Mesenteric fat pad (tissue), 1 donor: ENCODE measurements around the gene SREBF2. TPM values are rescaled to one million over a fixed set of nuclear protein-coding genes. Genes with fewer than 3 reads are reported as not detected.

ENCODE experiments used
- DNase-seq: peaks from one replicate; pipeline ENCODE4 v3.0.0-alpha.2; 2020; ENCODE audit warnings: low spot score
- long read RNA-seq: library from polyadenylated mRNA; unstranded; transcript quantifications from one replicate; pipeline ENCODE4 v2.0.0, GENCODE V29; 2020
- total RNA-seq: library from RNA; stranded (reverse); fragmentation: NEBNext Ultra II Directional; extraction: Animal tissue kit (Norgen Biotek cat#: 25700); gene quantifications from one replicate; pipeline ENCODE4 v1.2.1, GENCODE V29; 2021
- donor health status: DM: yes; HTN: yes; CAD: no.

The SREBF2 gene
- 35.9 TPM for total RNA-seq
- long read RNA-seq, partial matches to known transcripts = 35 of 41 reads
- long read RNA-seq, other reads (novel, unspliced or antisense) = 6 of 41 reads

DNA sequence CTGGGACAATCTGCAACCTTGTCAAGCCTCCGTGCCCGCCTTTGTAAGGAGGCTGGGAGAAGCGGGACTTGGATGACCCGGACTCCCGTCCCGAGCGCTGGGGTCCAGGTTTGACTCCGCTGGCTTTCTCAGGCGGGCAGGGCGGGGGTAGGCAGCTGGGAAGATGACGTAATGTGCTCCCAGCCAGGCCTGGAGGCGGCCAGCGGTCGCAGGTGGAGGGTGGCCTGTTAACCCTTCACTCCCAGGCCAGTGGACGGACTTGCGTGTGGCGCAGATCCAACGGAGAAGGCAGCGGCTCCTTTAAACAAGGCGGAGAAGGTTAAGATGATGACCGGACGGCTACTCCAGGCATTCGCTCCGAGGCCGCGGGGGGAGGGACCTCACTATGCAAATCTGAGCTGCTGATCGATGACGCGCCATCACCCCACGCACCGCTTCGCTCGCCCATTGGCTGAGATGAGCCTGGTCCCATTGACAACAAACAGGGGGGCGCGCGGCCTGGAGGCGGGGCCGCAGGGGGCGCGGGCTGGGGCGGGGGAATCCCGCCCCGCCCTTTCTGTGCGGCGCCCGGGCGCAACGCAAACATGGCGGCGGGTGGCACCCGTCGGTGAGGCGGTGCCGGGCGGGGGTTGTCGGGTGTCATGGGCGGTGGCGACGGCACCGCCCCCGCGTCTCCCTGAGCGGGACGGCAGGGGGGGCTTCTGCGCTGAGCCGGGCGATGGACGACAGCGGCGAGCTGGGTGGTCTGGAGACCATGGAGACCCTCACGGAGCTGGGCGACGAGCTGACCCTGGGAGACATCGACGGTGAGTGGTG lies at the start of gene SREBF2:
Gene SREBF2 (plus strand): TSS at position 553 of the 816 bp plus-strand sequence. CDS start 166 bp downstream, at position 719.
- peak; percentile 100 for DNase-seq

GRCh38 chr22:41787331-41787730 lies 45.6 kb upstream of the SREBF2 start:
- DNase-seq = no peak

GRCh38 chr22:41793871-41794270 lies 39.0 kb upstream of the SREBF2 start:
- no peak for DNase-seq

DNA sequence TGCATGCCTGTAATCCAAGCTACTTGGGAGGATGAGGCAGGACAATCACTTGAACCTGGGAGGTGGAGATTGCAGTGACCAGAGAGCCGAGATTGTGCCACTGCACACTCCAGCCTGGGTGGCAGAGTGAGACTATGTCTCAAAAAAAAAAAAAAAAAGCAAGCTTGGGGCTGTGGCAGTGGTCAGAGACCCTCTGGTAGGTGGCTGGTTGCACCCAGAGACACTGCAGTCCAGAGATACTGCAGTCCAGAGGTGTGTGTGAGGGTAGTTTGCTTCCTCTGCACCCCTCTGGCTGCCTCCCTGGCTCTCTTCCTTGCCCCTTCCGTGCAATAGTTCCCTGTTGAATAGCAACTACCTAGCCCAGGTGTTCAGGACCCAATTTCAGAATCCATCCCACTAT lies 34.2 kb upstream of the SREBF2 start:
- DNase-seq = no peak

GRCh38 chr22:41799486-41800347 lies 33.2 kb upstream of the SREBF2 start:
- no peak for DNase-seq

GRCh38 chr22:41800348-41801146 lies 32.4 kb upstream of the SREBF2 start, which contains the start of gene CCDC134:
Gene CCDC134 (plus strand): TSS chr22:41800679. CDS start chr22:41808891, 8,212 bp downstream.
- DNase-seq = peak; percentile 97

DNA sequence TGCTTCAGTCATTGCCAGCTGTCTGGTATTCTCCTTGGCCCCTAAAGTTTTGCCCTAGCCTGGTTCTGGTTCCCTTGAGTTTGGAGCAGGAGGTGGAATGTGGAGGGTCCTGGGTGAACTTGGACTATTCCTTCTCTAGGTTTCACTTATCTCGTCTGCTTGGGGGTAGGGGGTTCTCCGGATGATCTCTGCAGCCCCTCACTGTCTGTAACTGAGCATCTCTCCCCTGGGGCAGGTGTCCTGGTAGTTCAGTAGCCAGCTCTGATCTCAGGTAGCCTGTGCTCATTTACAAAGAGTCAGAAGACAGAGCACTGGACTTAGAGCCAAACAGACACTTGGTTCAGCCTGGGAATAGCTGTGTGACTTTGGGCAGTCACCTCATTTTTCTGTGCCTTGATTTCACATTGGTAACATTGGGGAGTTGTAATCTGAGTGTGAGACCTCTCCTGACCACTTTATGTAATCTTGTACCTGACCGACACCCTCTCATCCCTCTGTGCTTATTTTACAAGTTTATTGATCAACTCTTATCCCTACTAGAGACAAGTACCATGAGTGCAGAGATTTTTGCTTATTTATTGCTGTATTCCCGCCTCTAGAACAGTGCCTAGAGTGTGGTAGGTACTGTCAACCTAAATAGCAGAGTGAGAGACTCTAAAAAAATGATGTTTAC lies 31.6 kb upstream of the SREBF2 start:
- DNase-seq = no peak

DNA sequence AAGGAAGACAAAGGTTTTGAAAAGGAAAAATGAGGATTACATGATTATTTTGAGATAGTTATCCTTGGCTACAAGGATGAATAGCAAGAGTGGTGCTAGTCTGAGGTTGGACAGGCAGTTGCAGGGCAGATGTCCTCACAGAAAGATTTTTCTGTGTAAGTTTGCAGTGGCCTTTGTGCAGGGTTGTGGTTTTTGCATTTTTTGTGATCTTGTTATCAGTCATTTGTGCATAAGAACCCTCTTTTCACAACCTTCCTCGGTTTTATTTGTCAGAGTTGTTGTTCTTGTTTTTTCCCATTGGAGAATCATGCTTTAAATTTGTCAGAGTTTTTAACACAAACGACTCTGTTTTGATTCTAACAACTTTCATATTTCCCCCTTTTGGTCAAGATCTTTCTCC lies 31.0 kb upstream of the SREBF2 start:
- no peak for DNase-seq

GRCh38 chr22:41805639-41806038 lies 27.3 kb upstream of the SREBF2 start:
- no peak for DNase-seq

DNA sequence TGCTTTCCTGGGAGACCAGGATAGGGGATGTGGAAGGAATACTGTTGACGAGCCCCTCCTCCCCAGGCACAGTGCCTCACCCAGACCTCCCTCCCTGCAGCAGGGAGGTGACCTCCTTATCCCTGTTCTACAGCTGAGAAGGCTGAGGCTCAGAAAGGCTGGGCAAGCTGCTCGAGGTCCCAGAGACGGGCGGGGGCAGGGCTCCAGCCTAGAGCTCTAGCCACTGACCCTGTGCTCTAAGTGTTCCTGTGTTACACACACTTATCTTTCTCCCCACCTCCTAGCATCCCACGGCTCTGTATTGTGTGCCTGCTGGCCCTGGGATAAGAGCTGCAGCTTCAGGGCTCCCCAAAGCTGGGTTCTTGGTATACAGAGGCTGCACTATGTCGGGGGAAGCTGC lies 24.5 kb upstream of the SREBF2 start:
- DNase-seq = no peak

GRCh38 chr22:41810022-41810421 lies 22.9 kb upstream of the SREBF2 start:
- DNase-seq = no peak

DNA sequence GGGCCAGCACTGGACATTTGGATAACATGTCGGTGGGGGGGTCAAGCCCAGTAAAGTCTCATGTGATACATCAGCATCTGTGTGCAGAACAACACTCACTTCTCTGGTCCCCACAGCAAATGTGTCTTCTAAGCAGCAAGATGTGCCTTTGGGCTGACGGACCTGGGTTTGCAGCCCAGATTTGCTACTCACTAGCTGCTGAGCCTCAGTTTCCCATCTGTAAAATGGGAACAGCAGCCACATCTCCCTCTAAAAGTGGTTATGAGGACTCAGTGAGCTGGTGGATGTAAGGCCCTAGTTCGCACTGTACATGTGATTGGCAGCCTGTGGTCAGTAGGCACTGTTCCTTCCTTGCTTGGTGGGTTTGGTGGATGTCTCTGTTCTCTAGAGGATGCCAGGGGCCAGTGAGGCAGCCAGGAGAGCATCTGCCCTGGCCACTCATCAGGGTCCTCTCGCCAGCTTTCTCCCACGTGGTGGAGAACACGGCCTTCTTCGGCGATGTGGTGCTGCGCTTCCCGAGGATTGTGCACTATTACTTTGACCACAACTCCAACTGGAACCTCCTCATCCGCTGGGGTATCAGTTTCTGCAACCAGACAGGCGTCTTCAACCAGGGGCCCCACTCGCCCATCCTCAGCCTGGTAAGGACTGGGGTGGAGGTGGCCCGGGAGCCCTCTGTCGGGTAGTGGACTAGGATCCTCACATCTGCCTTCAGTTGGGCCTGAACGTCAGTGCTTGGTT lies 19.9 kb upstream of the SREBF2 start:
- DNase-seq = no peak

DNA sequence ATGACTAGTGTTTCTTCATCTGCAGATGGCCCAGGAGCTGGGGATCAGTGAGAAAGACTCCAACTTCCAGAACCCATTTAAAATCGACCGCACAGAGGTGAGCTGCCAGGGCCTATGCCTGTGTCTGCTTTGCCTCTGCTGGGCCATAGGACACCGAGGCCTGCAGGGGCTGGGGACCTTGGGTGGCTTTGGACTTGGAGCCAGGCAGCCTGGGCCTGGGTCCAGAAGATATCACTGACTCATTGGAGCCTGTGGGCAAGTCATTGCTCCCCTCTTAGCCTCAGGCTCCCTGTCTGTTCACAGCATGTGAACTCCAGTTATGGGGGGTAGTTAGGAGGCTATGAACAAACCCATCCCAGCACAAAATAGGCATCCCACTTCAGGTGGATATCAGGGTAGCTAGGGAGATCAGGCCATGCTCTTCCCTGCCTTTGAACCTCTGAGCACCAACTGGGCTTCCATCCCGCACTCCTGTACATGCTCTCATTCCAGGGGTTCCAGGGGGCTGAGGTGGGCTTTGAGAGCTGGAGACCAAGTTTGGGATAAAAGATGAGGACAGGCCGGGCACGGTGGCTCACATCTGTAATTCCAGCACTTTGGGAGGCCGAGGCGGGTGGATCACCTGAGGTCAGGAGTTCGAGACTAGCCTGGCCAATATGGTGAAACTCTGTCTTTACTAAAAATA lies 19.0 kb upstream of the SREBF2 start:
- no peak for DNase-seq

GRCh38 chr22:41815716-41816115 lies 17.2 kb upstream of the SREBF2 start:
- DNase-seq = no peak

- no peak for DNase-seq
Measured at GRCh38 chr22:41816241-41816640, 16.7 kb upstream of the SREBF2 start.

DNA sequence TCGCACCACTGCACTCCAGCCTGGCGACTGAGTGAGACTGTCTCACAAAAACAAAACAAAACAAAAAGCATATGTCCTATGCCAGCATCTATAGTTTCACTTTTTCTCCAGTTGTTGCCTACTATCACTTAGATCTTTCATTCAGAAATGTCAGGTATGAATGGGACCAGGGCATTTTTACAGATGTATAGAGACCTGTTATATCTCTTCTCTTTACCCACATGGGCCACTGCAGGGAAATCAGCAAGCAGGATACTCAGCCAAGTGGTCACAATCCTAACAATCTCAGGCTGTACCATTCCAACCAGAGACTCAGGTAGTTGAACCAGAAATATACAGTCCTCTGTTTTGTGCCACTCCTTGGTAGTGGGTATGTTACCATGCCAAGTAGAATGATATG lies 16.0 kb upstream of the SREBF2 start:
- DNase-seq = no peak

DNA sequence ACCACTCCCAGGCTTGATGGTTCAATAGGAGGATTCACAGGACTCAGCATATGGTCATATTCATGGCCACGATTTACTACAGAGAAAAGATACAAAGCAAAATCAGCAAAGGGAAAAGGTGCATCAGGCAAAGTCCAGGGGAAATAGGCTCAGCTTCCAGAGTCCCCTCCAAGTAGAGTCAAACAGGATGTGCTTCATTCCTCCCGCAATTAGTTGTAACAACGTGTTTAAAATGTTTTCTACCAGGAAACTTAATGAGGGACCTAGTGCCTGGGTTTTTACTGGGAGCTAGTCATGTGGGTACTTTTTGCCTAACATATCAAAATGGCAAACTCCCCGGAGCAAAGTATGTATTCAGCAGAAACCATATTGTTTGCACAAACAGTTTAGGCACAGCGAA lies 14.9 kb upstream of the SREBF2 start:
- no peak for DNase-seq

DNA sequence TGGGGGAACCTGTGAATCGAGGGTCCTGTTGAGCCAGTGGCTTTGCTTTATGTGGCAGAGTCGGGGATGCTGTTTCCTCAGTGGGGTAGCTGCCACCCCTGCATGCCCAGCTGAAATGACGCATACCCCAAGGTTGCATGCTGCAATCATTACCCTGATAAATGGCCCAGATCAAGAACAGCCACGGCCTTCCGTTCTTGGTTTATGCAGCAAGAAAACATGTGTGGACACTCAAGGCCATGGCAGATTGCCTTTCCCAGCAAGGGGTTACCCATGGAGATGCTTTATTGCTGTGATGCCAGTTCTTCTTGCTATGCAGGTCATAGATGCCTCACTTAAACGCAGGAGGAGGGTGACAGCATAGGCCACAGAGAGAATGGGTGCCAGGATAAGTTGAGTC lies 14.3 kb upstream of the SREBF2 start:
- DNase-seq = no peak

- no peak for DNase-seq
Measured at GRCh38 chr22:41819257-41819656, 13.6 kb upstream of the SREBF2 start.
